Naive thymus-derived CD4-positive, alpha-beta T cell (primary cell): ENCODE data around the gene ALPL. TPM values are rescaled to one million over a fixed set of nuclear protein-coding genes. Genes with fewer than 3 reads are reported as not detected.

Experiments
- ATAC-seq: fragments of 150-1000 bp; cut with Tn5 transposase; 2 replicates; pipeline ENCODE4 v1.10.0; 2021; ENCODE audit warnings: mild to moderate bottlenecking, moderate library complexity
- CTCF ChIA-PET: fragments of 350-600 bp; sonication (Branson Sonifier 250); formaldehyde crosslinking; loops from one replicate; lab custom pipeline; 2021; ENCODE audit warnings: antibody characterized with exemption; lab: Charles Lee
- POLR2A ChIA-PET: fragments of 350-600 bp; sonication (Branson Sonifier 250); formaldehyde crosslinking; loops from one replicate; lab custom pipeline; 2021; ENCODE audit warnings: antibody characterized with exemption, inconsistent platforms; lab: Charles Lee
- DNase-seq, 9 donors: peaks; one replicate each; pipeline versions ENCODE4 v3.0.0 to v3.0.0-alpha.2; 2020 to 2022; ENCODE audit warnings: mixed read lengths in 1 of 9
- H3K27ac ChIP-seq: one replicate; pipeline ENCODE4 v1.7.0; 2013; ENCODE audit warnings: mild to moderate bottlenecking, low read depth, low read length, moderate library complexity
- H3K27me3 ChIP-seq, 2 donors: one replicate each; pipeline ENCODE4 v1.7.0; 2013; ENCODE audit warnings: low read length in 2 of 2, mild to moderate bottlenecking in 2 of 2, moderate library complexity in 2 of 2; ENCODE audit not compliant: control insufficient read depth in 2 of 2, insufficient read depth in 2 of 2
- H3K36me3 ChIP-seq, 3 experiments: 1 replicate in 2 of 3; 2 replicates in 1 of 3; pipeline ENCODE4 v1.7.0; 2013; ENCODE audit warnings: low read length in 3 of 3, mild to moderate bottlenecking in 3 of 3, moderate library complexity in 1 of 3; ENCODE audit not compliant: insufficient read depth in 3 of 3, control insufficient read depth in 2 of 3
- H3K4me1 ChIP-seq, 2 donors: one replicate each; pipeline ENCODE4 v1.7.0; 2013; ENCODE audit warnings: low read length in 2 of 2, mild to moderate bottlenecking in 2 of 2, moderate library complexity in 1 of 2; ENCODE audit not compliant: control insufficient read depth in 2 of 2, insufficient read depth in 2 of 2
- H3K4me3 ChIP-seq: 2 replicates; pipeline ENCODE4 v1.7.0; 2013; ENCODE audit warnings: mild to moderate bottlenecking, low read length
- H3K9me3 ChIP-seq, 3 experiments: 1 replicate in 2 of 3; 2 replicates in 1 of 3; pipeline ENCODE4 v1.7.0; 2013; ENCODE audit warnings: low read length in 3 of 3; ENCODE audit not compliant: control insufficient read depth in 2 of 3
- H3K27ac Mint-ChIP-seq, 9 donors: one replicate each; pipeline ENCODE4 v1.8.0; 2020 to 2022; ENCODE audit warnings: mixed read lengths in 9 of 9, mild to moderate bottlenecking in 8 of 9, moderate library complexity in 5 of 9, inconsistent platforms in 2 of 9
- H3K27me3 Mint-ChIP-seq, 5 donors: one replicate each; pipeline ENCODE4 v1.8.0; 2021 to 2022; ENCODE audit warnings: mixed read lengths in 5 of 5, mild to moderate bottlenecking in 1 of 5
- H3K36me3 Mint-ChIP-seq, 5 donors: one replicate each; pipeline ENCODE4 v1.8.0; 2020 to 2022; ENCODE audit warnings: mixed read lengths in 5 of 5, mild to moderate bottlenecking in 3 of 5, inconsistent platforms in 1 of 5
- H3K4me1 Mint-ChIP-seq, 7 donors: one replicate each; pipeline ENCODE4 v1.8.0; 2020 to 2022; ENCODE audit warnings: mixed read lengths in 7 of 7, mild to moderate bottlenecking in 3 of 7, inconsistent platforms in 1 of 7
- H3K4me3 Mint-ChIP-seq, 10 donors: one replicate each; pipeline ENCODE4 v1.8.0; 2020 to 2022; ENCODE audit warnings: mild to moderate bottlenecking in 10 of 10, mixed read lengths in 10 of 10, moderate library complexity in 6 of 10, inconsistent platforms in 2 of 10
- H3K9me3 Mint-ChIP-seq, 11 donors: one replicate each; pipeline ENCODE4 v1.8.0; 2020 to 2022; ENCODE audit warnings: mixed read lengths in 11 of 11, mild to moderate bottlenecking in 4 of 11, inconsistent platforms in 1 of 11, moderate library complexity in 1 of 11
- intact Hi-C, 2 donors: fragments of 100-400 bp; cut with micrococcal nuclease; formaldehyde crosslinking; loops; one replicate each; pipeline ENCODE4 v1.15.1; 2023
- polyA plus RNA-seq, 2 donors: library from polyadenylated mRNA; unstranded; fragments of 300-500 nt; fragmentation: Illumina TruSeq; gene quantifications; one replicate each; pipeline ENCODE4 v1.2.3, GENCODE V29; 2021
- total RNA-seq, 6 experiments: library from RNA in 5 of 6; stranded (reverse) in 5 of 6; gene quantifications; 1 replicate in 5 of 6; 2 replicates in 1 of 6; pipeline ENCODE4 v1.2.3 and lab custom pipeline; 2021 to 2026

Gene ALPL
- total and polyA plus RNA-seq, 7 experiments from 2014 or later = not detected

- Mint-ChIP-seq H3K9me3 (no peaks in the 10 kb centered on the region), H3K4me1 (peaks cover 0 to 8% (median 0%) of the 10 kb centered on the region in 7 donors), H3K36me3 (no peaks in the 10 kb centered on the region), H3K27me3 (peaks cover 0 to 21% (median 4%) of the 10 kb centered on the region in 5 donors), H3K27ac (no peak overlapping the region), H3K4me3 (no peak overlapping the region)
- CTCF ChIA-PET = no interaction called here
- no peaks in the 10 kb centered on the region for H3K36me3 ChIP-seq
- H3K27me3 ChIP-seq = no peaks in the 10 kb centered on the region
- POLR2A ChIA-PET = no interaction called here
- ATAC-seq (no peak), DNase-seq (no peak)
- H3K9me3 ChIP-seq = no peaks in the 10 kb centered on the region
- intact Hi-C loops = no loop called here
- no peak overlapping the region for H3K4me3 ChIP-seq
- H3K4me1 ChIP-seq = no peaks in the 10 kb centered on the region
- no peak overlapping the region for H3K27ac ChIP-seq
These were observed 84.0 kb downstream of the ALPL start for GRCh38 chr1:21593231-21593630.

- CTCF ChIA-PET = no interaction called here
- intact Hi-C loops = no loop called here
- ATAC-seq (no peak), DNase-seq (no peak)
- POLR2A ChIA-PET = no interaction called here
- no peaks in the 10 kb centered on the region for H3K36me3 ChIP-seq
- H3K4me1 ChIP-seq = no peaks in the 10 kb centered on the region
- H3K4me1 Mint-ChIP-seq = peaks cover 0 to 8% (median 0%) of the 10 kb centered on the region in 7 donors
- H3K4me3 Mint-ChIP-seq = no peak overlapping the region
- H3K9me3 Mint-ChIP-seq = no peaks in the 10 kb centered on the region
- peaks cover 0 to 15% (median 4%) of the 10 kb centered on the region in 5 donors for H3K27me3 Mint-ChIP-seq
- H3K9me3 ChIP-seq = no peaks in the 10 kb centered on the region
- H3K4me3 ChIP-seq = no peak overlapping the region
- H3K27me3 ChIP-seq = no peaks in the 10 kb centered on the region
- no peak overlapping the region for H3K27ac ChIP-seq
- H3K36me3 Mint-ChIP-seq = no peaks in the 10 kb centered on the region
- H3K27ac Mint-ChIP-seq = no peak overlapping the region
These were observed 85.3 kb downstream of the ALPL start for GRCh38 chr1:21594501-21594900.

GRCh38 chr1:21594935-21595897 is 86.0 kb downstream of the ALPL start:
- no peaks in the 10 kb centered on the region for H3K9me3 ChIP-seq
- intact Hi-C loops = no loop called here
- no peaks in the 10 kb centered on the region for H3K4me1 ChIP-seq
- peaks cover 0 to 1% (median 0%) of the 10 kb centered on the region in 11 donors for H3K9me3 Mint-ChIP-seq
- no peaks in the 10 kb centered on the region for H3K36me3 ChIP-seq
- H3K27me3 Mint-ChIP-seq = peaks cover 0 to 15% (median 5%) of the 10 kb centered on the region in 5 donors
- no peak for ATAC-seq
- H3K27ac ChIP-seq = no peak overlapping the region
- H3K4me3 ChIP-seq = no peak overlapping the region
- POLR2A ChIA-PET = no interaction called here
- H3K27ac Mint-ChIP-seq = no peak overlapping the region
- H3K36me3 Mint-ChIP-seq = no peaks in the 10 kb centered on the region
- CTCF ChIA-PET = no interaction called here
- DNase-seq = peak in 4 of 9 donors; percentile 11 to 59 (median 18)
- H3K27me3 ChIP-seq = no peaks in the 10 kb centered on the region
- peaks cover 0 to 8% (median 0%) of the 10 kb centered on the region in 7 donors for H3K4me1 Mint-ChIP-seq
- no peak overlapping the region for H3K4me3 Mint-ChIP-seq

GRCh38 chr1:21596174-21596573 is 87.0 kb downstream of the ALPL start:
- H3K9me3 ChIP-seq = no peaks in the 10 kb centered on the region
- intact Hi-C loops = no loop called here
- H3K36me3 ChIP-seq = no peaks in the 10 kb centered on the region
- no peak for DNase-seq
- Mint-ChIP-seq H3K4me3 (no peak overlapping the region), H3K9me3 (peaks cover 0 to 1% (median 0%) of the 10 kb centered on the region in 11 donors), H3K36me3 (no peaks in the 10 kb centered on the region), H3K4me1 (peaks cover 0 to 2% (median 0%) of the 10 kb centered on the region in 7 donors), H3K27me3 (peaks cover 0 to 21% (median 6%) of the 10 kb centered on the region in 5 donors), H3K27ac (no peak overlapping the region)
- no peak for ATAC-seq
- ChIA-PET CTCF (no interaction called here), POLR2A (no interaction called here)
- no peak overlapping the region for H3K4me3 ChIP-seq
- H3K27ac ChIP-seq = no peak overlapping the region
- no peaks in the 10 kb centered on the region for H3K27me3 ChIP-seq
- no peaks in the 10 kb centered on the region for H3K4me1 ChIP-seq

- no peaks in the 10 kb centered on the region for H3K36me3 ChIP-seq
- no peaks in the 10 kb centered on the region for H3K4me1 ChIP-seq
- POLR2A ChIA-PET = no interaction called here
- Mint-ChIP-seq H3K27ac (no peak overlapping the region), H3K9me3 (peaks cover 0 to 1% (median 0%) of the 10 kb centered on the region in 11 donors), H3K4me3 (peak overlapping the region in 1 of 10 donors; percentile 37), H3K36me3 (no peaks in the 10 kb centered on the region), H3K27me3 (peaks cover 0 to 21% (median 6%) of the 10 kb centered on the region in 5 donors), H3K4me1 (peaks cover 0 to 2% (median 0%) of the 10 kb centered on the region in 7 donors)
- intact Hi-C loops = no loop called here
- no peaks in the 10 kb centered on the region for H3K27me3 ChIP-seq
- CTCF ChIA-PET = no interaction called here
- no peak overlapping the region for H3K27ac ChIP-seq
- H3K4me3 ChIP-seq = no peak overlapping the region
- DNase-seq (no peak), ATAC-seq (no peak)
- no peaks in the 10 kb centered on the region for H3K9me3 ChIP-seq
These were observed 87.4 kb downstream of the ALPL start for GRCh38 chr1:21596628-21597027.

- intact Hi-C loops = no loop called here
- Histone ChIP-seq H3K4me1 (no peaks in the 10 kb centered on the region), H3K27me3 (no peaks in the 10 kb centered on the region), H3K36me3 (no peaks in the 10 kb centered on the region), H3K4me3 (no peak overlapping the region), H3K9me3 (no peaks in the 10 kb centered on the region), H3K27ac (no peak overlapping the region)
- peaks cover 0 to 1% (median 0%) of the 10 kb centered on the region in 11 donors for H3K9me3 Mint-ChIP-seq
- H3K27ac Mint-ChIP-seq = no peak overlapping the region
- ATAC-seq (no peak), DNase-seq (no peak)
- CTCF ChIA-PET = no interaction called here
- no peaks in the 10 kb centered on the region for H3K36me3 Mint-ChIP-seq
- no peak overlapping the region for H3K4me3 Mint-ChIP-seq
- peaks cover 0 to 2% (median 0%) of the 10 kb centered on the region in 7 donors for H3K4me1 Mint-ChIP-seq
- peaks cover 0 to 15% (median 6%) of the 10 kb centered on the region in 5 donors for H3K27me3 Mint-ChIP-seq
- POLR2A ChIA-PET = no interaction called here
These were observed 88.5 kb downstream of the ALPL start for GRCh38 chr1:21597753-21598152.
